ENCODE data around the gene FANCE. TPM values are rescaled to one million over a fixed set of nuclear protein-coding genes. Genes with fewer than 3 reads are reported as not detected.
A peak's percentile ranks its signal among the peaks of the same experiment; 100 is the strongest.

Gene FANCE
- total and polyA plus RNA-seq, 5 donors = 1.3 to 4.7 (median 2.7) TPM

DNA sequence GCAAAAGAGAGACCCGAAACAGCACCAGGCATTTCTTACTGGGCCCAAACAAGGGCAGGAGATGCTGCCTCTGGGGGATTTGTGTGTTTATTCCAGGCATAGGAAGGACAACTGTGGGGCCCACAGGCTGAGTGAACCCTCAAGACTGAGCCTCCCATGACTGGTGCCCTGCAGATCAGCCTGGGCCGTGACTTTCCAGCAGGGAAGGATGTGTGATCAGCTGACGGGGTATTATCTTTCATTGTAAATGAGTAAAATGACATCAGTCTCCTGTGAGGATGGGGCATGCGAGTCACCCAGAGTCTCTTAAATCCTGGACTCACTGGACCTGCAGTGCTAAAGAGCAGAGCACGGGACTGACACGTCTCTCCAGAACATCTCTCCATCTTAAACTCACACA is 48.6 kb downstream of the FANCE start:
- H3K4me3 ChIP-seq (ENCODE audit: low read length) = no peak overlapping the region
- no peaks in the 10 kb centered on the region for H3K27me3 ChIP-seq (ENCODE audit: control insufficient read depth, insufficient read depth)
- 47% methylated on average over 6 of the region's 6 CpGs for WGBS
- H3K27ac ChIP-seq (ENCODE audit: low read length) = no peak overlapping the region
- DNase-seq (peak in 1 of 3 donors; percentile 32), ATAC-seq (no peak)
- H3K9me3 ChIP-seq (ENCODE audit: control insufficient read depth, low read length) = no peaks in the 10 kb centered on the region
- H3K4me1 ChIP-seq (ENCODE audit: control insufficient read depth, insufficient read depth, low read length) = peaks cover 4% of the 10 kb centered on the region
- intact Hi-C loops (cut with DNase I) = no loop called here

DNA sequence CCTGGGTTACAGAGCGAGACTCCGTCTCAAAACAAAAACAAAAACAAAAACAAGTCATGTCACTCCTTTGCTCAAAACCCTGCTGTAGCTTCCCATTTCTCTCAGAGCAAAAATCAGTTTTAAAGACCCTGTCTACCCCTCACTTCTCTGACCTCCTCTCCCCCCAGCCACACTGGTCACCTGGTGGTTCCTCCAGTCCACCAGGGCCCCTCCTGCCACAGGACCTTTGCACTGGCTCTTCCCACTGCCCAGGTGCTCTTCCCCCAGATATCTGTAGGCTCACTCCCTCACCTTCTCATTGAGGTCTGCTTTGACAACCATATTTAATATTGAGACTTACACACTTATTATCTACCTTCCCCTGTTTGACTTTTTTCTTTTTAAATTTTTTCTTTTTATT is 49.6 kb downstream of the FANCE start:
- WGBS = 97% methylated on average over 2 of the region's 2 CpGs
- H3K27ac ChIP-seq (ENCODE audit: low read length) = no peak overlapping the region
- intact Hi-C loops (cut with DNase I) = no loop called here
- ATAC-seq (no peak), DNase-seq (peak in 1 of 3 donors; percentile 10)
- H3K4me3 ChIP-seq (ENCODE audit: low read length) = no peak overlapping the region
- peaks cover 4% of the 10 kb centered on the region for H3K4me1 ChIP-seq (ENCODE audit: control insufficient read depth, insufficient read depth, low read length)
- no peaks in the 10 kb centered on the region for H3K9me3 ChIP-seq (ENCODE audit: control insufficient read depth, low read length)
- H3K27me3 ChIP-seq (ENCODE audit: control insufficient read depth, insufficient read depth) = no peaks in the 10 kb centered on the region

DNA sequence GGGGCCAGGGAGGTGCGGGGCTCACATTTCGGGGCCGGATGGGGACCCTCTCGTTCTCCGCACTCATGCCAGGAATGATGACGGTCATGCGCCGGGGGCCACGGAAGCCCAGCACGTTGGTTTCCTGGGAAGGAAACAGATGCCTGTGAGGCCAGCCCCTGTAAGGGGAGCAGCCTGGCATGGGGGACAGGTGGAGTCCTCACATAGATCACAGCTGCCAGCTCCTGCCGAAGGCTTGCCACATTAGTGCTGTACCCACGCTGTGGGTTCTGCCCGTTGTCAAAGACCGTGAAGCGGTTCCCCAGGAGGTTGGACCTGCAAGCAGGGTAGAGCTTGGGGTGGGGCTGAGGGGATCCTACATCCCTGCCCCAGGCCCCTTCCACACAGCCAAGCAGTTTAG is 51.4 kb downstream of the FANCE start:
- H3K27ac ChIP-seq (ENCODE audit: low read length) = no peak overlapping the region
- no peak overlapping the region for H3K4me3 ChIP-seq (ENCODE audit: low read length)
- 55% methylated on average over 15 of the region's 15 CpGs for WGBS
- intact Hi-C loops (cut with DNase I) = no loop called here
- no peak for ATAC-seq
- DNase-seq = peak in 1 of 3 donors; percentile 22
- no peaks in the 10 kb centered on the region for H3K4me1 ChIP-seq (ENCODE audit: control insufficient read depth, insufficient read depth, low read length)
- H3K27me3 ChIP-seq (ENCODE audit: control insufficient read depth, insufficient read depth) = no peaks in the 10 kb centered on the region
- H3K9me3 ChIP-seq (ENCODE audit: control insufficient read depth, low read length) = no peaks in the 10 kb centered on the region

DNA sequence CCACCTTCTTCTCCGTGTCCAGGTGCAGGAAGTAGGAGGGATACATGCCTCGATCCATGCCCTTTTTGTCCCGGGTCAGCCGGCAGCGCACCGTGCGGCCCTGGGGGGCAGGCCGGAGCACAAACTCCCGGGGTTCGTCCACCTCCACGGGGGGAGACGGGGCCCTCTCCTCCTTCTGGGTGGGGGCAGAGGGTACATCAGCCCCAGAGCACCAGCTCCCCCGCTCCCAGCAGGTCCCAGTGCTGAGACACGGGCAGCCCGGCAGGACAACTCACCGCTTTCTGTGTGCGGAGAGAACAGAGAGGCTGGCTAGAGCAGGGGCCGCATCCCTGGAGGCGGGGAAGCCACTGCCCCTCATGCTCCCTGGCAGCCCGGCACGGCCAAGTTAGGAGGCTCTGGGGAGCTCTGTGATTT is 53.9 kb downstream of the FANCE start:
- Histone ChIP-seq H3K9me3 (ENCODE audit: control insufficient read depth, low read length) (no peaks in the 10 kb centered on the region), H3K4me3 (ENCODE audit: low read length) (no peak overlapping the region), H3K27ac (ENCODE audit: low read length) (no peak overlapping the region), H3K27me3 (ENCODE audit: control insufficient read depth, insufficient read depth) (no peaks in the 10 kb centered on the region), H3K4me1 (ENCODE audit: control insufficient read depth, insufficient read depth, low read length) (no peaks in the 10 kb centered on the region)
- peak; percentile 5 to 6 for ATAC-seq
- DNase-seq = no peak
- WGBS = 50% methylated on average over 21 of the region's 21 CpGs
- intact Hi-C loops (cut with DNase I) = no loop called here

DNA sequence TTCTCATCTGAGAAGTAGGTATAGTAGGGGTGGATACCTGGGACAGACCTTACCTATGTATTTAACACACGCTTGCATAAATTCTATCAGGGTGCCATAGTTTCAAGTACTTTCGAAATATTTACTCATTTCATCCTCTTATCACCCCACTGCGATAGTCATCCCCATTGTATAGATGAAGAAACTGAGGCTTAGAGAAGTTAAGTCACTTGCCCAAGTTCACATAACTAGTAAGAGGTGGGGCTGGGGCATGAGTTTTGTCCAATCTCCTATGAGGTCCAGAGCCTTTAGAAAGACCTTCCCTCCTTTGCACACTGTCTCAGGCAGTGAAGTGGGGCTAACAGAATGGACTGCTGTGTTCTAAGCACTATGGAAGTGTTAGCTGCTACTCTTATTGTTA is 54.4 kb downstream of the FANCE start:
- no peaks in the 10 kb centered on the region for H3K9me3 ChIP-seq (ENCODE audit: control insufficient read depth, low read length)

DNA sequence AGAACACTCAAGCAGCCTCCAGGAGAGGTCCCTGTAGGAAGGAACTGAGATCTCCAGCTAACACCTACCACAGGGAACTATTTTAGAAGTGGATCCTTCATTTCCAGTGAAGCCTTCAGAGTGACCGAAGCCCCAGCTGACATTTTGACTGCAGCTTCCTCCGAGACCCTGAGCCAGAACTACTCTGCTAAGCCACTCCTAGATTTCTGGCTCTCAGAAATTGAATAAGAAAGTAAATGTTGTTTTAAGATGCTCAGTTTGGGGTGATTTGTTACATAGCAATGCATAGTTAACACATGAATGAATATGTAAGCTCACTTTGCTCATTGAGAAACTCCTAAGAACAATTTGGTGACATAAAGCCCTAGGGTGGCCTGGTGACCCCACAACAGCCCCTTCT is 55.1 kb downstream of the FANCE start:
- ATAC-seq = no peak
- H3K9me3 ChIP-seq (ENCODE audit: control insufficient read depth, low read length) = no peaks in the 10 kb centered on the region
- 89% methylated on average over 2 of the region's 2 CpGs for WGBS
- DNase-seq = no peak
- H3K27ac ChIP-seq (ENCODE audit: low read length) = no peak overlapping the region
- H3K4me3 ChIP-seq (ENCODE audit: low read length) = no peak overlapping the region
- H3K4me1 ChIP-seq (ENCODE audit: control insufficient read depth, insufficient read depth, low read length) = no peaks in the 10 kb centered on the region
- H3K27me3 ChIP-seq (ENCODE audit: control insufficient read depth, insufficient read depth) = no peaks in the 10 kb centered on the region
- intact Hi-C loops (cut with DNase I) = no loop called here

More for the DNA sequence above, 54.4 kb downstream of the FANCE start:
- Histone ChIP-seq H3K27ac (ENCODE audit: low read length) (no peak overlapping the region), H3K27me3 (ENCODE audit: control insufficient read depth, insufficient read depth) (no peaks in the 10 kb centered on the region), H3K4me3 (ENCODE audit: low read length) (no peak overlapping the region), H3K4me1 (ENCODE audit: control insufficient read depth, insufficient read depth, low read length) (no peaks in the 10 kb centered on the region)
- WGBS = 94% methylated on average over 3 of the region's 3 CpGs
- ATAC-seq (no peak), DNase-seq (no peak)
- intact Hi-C loops (cut with DNase I) = no loop called here

DNA sequence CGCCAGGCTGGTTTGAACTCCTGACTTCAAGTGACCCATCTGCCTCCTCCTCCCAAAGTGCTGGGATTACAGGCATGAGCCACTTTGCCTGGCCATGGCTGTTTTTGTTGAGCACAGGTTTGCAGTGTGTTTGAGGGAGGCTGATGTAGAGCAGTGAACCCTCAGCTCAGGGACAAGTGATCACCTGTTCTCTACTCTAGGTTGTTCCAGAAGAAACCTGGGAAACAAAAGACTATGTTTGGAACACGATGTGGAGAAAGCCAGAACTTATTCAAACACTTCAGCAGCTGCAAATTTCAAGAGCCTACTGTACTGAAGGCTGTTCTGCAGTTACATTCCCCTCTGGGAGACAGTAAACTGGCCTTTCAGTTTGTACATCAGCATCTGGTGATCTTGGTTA is 55.9 kb downstream of the FANCE start:
- 82% methylated on average over 2 of the region's 2 CpGs for WGBS
- Histone ChIP-seq H3K9me3 (ENCODE audit: control insufficient read depth, low read length) (no peaks in the 10 kb centered on the region), H3K27me3 (ENCODE audit: control insufficient read depth, insufficient read depth) (no peaks in the 10 kb centered on the region), H3K4me1 (ENCODE audit: control insufficient read depth, insufficient read depth, low read length) (no peaks in the 10 kb centered on the region), H3K4me3 (ENCODE audit: low read length) (no peak overlapping the region), H3K27ac (ENCODE audit: low read length) (no peak overlapping the region)
- ATAC-seq = no peak
- DNase-seq = no peak
- intact Hi-C loops (cut with DNase I) = no loop called here

DNA sequence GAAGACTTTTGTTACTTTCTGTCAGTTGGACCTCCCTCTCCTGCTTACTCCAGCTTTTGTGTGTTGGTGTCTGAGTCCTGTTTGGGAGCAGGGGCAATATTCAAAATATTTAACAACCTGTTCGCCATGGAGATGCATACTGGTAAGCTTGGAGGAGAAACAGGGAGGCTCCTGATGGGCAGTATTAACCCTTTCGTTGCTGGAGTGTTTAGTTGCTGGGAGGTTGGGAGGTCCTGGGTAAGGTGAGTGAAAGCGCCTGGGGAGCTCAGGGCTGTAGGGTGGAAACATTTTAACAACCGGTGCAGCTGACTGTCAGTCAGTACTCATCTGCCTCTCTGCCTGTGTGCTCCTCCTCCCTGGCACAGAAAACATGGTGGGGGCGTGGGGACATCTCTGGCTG is 56.4 kb downstream of the FANCE start:
- H3K27ac ChIP-seq (ENCODE audit: low read length) = no peak overlapping the region
- no peak for DNase-seq
- no peaks in the 10 kb centered on the region for H3K27me3 ChIP-seq (ENCODE audit: control insufficient read depth, insufficient read depth)
- no peak for ATAC-seq
- H3K9me3 ChIP-seq (ENCODE audit: control insufficient read depth, low read length) = no peaks in the 10 kb centered on the region
- 56% methylated on average over 5 of the region's 5 CpGs for WGBS
- H3K4me1 ChIP-seq (ENCODE audit: control insufficient read depth, insufficient read depth, low read length) = no peaks in the 10 kb centered on the region
- H3K4me3 ChIP-seq (ENCODE audit: low read length) = no peak overlapping the region
- intact Hi-C loops (cut with DNase I) = no loop called here

DNA sequence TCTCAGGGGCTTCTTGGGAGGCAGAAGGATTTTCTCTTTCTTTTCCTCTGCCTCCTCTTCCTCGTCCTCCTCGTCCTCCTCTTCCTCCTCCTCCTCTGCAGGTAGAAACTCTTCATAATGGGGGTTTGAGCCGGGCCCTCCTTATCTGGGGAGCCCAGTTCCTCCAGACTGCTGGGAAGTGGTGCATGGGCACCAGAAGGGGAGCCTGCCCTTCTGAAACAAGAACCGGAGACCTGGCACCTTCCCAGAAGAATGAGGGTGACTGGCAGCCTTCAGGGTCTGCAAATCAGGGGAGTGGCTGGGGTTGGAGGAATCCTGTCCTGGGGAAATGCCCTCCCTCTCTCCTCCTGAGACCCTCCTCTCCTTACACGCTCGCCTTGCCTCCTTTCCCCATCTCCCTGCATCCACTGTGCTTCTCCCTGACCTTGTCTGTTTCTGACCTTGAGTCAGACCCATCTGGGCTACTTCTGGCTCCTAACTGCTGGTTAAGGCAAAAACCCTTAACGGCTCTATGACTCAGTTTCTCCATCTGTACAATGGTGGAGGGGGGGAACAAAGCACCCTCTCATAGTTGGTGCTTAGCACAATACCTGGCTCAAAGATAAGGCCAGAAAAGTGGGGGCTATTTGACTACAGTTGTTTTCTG is 58.9 kb downstream of the FANCE start:
- H3K4me3 ChIP-seq (ENCODE audit: low read length) = no peak overlapping the region
- H3K27ac ChIP-seq (ENCODE audit: low read length) = no peak overlapping the region
- ATAC-seq (no peak), DNase-seq (no peak)
- 70% methylated on average over 7 of the region's 7 CpGs for WGBS
- H3K27me3 ChIP-seq (ENCODE audit: control insufficient read depth, insufficient read depth) = no peaks in the 10 kb centered on the region
- intact Hi-C loops (cut with DNase I) = no loop called here
- no peaks in the 10 kb centered on the region for H3K4me1 ChIP-seq (ENCODE audit: control insufficient read depth, insufficient read depth, low read length)
- no peaks in the 10 kb centered on the region for H3K9me3 ChIP-seq (ENCODE audit: control insufficient read depth, low read length)

DNA sequence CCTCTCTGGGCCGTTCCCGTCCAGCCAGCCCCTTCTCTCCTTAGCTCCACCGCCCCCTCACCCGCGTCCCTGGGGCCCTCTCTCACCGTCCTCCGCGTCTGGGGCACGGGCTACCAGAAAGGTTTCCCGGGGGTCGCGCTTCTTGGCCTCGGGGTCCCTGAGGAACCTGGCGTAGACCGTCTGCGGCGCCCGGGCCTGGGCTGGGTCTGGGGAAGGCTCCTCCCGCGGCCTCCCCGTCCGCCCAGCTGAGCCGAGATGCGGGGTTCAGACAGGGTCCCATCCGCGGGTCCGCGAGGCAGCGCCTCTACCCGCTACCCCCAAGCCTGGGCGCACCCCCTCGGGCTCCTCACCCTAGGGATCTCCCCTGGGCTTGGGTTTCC is 59.4 kb downstream of the FANCE start:
- WGBS = 13% methylated on average over 32 of the region's 32 CpGs
- no peaks in the 10 kb centered on the region for H3K4me1 ChIP-seq (ENCODE audit: control insufficient read depth, insufficient read depth, low read length)
- no peak overlapping the region for H3K27ac ChIP-seq (ENCODE audit: low read length)
- peak overlapping the region; percentile 43 for H3K4me3 ChIP-seq (ENCODE audit: low read length)
- ATAC-seq = peak; percentile 23 to 36
- no peaks in the 10 kb centered on the region for H3K27me3 ChIP-seq (ENCODE audit: control insufficient read depth, insufficient read depth)
- H3K9me3 ChIP-seq (ENCODE audit: control insufficient read depth, low read length) = no peaks in the 10 kb centered on the region
- DNase-seq = no peak
- intact Hi-C loops (cut with DNase I) = no loop called here

DNA sequence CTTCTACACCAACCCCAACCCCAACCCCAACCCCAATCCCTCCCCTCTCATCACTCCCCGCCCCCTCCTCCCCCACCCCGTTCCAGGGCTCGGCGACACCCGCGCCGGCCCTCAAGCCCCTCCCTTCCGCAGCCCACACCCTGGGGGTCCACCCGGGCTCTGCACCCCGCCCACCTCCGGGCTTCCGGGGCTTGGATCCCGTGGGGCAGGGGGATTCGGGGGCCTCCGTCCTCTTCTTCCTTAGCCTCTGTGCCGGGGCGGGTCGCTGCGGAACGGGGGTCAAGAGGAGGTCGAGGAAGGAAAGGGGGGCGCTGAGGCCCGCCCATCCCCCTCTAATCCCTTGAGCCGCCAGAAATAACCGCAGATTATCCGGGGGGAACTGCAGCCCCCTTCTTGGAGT is 59.9 kb downstream of the FANCE start:
- H3K9me3 ChIP-seq (ENCODE audit: control insufficient read depth, low read length) = no peaks in the 10 kb centered on the region
- DNase-seq (no peak), ATAC-seq (peak; percentile 18 to 44)
- H3K27ac ChIP-seq (ENCODE audit: low read length) = no peak overlapping the region
- H3K27me3 ChIP-seq (ENCODE audit: control insufficient read depth, insufficient read depth) = no peaks in the 10 kb centered on the region
- intact Hi-C loops (cut with DNase I) = no loop called here
- WGBS = 4% methylated on average over 26 of the region's 26 CpGs
- H3K4me1 ChIP-seq (ENCODE audit: control insufficient read depth, insufficient read depth, low read length) = no peaks in the 10 kb centered on the region
- peak overlapping the region; percentile 43 for H3K4me3 ChIP-seq (ENCODE audit: low read length)

DNA sequence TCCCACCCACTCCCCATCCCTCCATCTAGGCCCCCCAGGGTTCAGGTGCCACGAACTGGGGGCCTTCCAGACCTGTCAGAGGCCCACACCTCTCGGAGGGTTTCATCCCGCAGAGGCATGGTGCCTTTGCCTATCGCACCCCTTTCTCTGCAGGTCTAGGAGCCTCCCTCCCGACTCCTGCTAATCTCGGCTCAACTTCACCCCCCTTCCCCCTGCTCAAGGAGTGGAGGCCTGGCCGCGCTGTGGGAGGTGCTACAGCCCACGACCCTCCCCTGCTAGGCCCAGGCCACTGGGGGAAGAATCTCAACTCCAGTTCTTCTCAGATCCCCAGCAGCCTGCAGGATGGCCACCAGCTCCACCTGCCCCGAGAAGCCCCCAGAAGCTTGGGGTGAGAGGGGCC is 60.6 kb downstream of the FANCE start, which contains the start of gene TULP1:
TSS of gene TULP1 (minus strand) at position 157 of the 400 bp plus-strand sequence. CDS start at position 119, 38 bp downstream.
- intact Hi-C loops (cut with DNase I) = no loop called here
- no peaks in the 10 kb centered on the region for H3K9me3 ChIP-seq (ENCODE audit: control insufficient read depth, low read length)
- no peak within 1 kb of the TSS for H3K27ac ChIP-seq (ENCODE audit: low read length)
- H3K4me3 ChIP-seq (ENCODE audit: low read length) = peak within 1 kb of the TSS; percentile 43
- no peaks in the 10 kb centered on the region for H3K27me3 ChIP-seq (ENCODE audit: control insufficient read depth, insufficient read depth)
- no peak for ATAC-seq
- H3K4me1 ChIP-seq (ENCODE audit: control insufficient read depth, insufficient read depth, low read length) = no peaks in the 10 kb centered on the region
- DNase-seq = no peak
- 85% methylated on average over 10 of the region's 10 CpGs for WGBS
